ENCODE results near the gene AMIGO1. TPM values are rescaled to one million over a fixed set of nuclear protein-coding genes. Genes with fewer than 3 reads are reported as not detected.

AMIGO1 gene
- total RNA-seq, 2 donors from 2014 or later = 0.97 to 1.3 TPM

Other genes starting within 250 kb of the AMIGO1 start
- gene PSRC1, start 226.6 kb downstream of the AMIGO1 start, total RNA-seq = 10 to 100 TPM; 20.5 to 23.9 TPM
- gene MYBPHL, start 202.7 kb downstream of the AMIGO1 start, total RNA-seq = not detected
- 1 to 10 TPM; 1.5 to 1.8 TPM for gene SORT1, start 111.8 kb downstream of the AMIGO1 start, total RNA-seq
- gene PSMA5, start 83.3 kb downstream of the AMIGO1 start, total RNA-seq = 100 to 1,000 TPM; 185 to 189 TPM
- gene SYPL2, start 43.2 kb downstream of the AMIGO1 start, total RNA-seq = under 1 TPM in 1 of 2 donors, not detected in 1; 0.09 TPM
- gene ATXN7L2, start 25.8 kb downstream of the AMIGO1 start, total RNA-seq = 10 to 100 TPM; 11.5 to 21.9 TPM
- gene CYB561D1, start 15.6 kb downstream of the AMIGO1 start, total RNA-seq = 10 to 100 TPM; 11.3 to 14.9 TPM
- under 1 TPM in 1 of 2 donors, not detected in 1; 0.57 TPM for gene GPR61, start 30.1 kb upstream of the AMIGO1 start, total RNA-seq
- 10 to 100 TPM in 1 of 2 donors, 1 to 10 TPM in 1; 8.9 to 10.1 TPM for gene GNAI3, start 38.9 kb upstream of the AMIGO1 start, total RNA-seq
- gene GNAT2, start 109.9 kb upstream of the AMIGO1 start, total RNA-seq = under 1 TPM in 1 of 2 donors, not detected in 1; 0.34 TPM
- 100 to 1,000 TPM in 1 of 2 donors, 10 to 100 TPM in 1; 91.5 to 113 TPM for gene AMPD2, start 110.1 kb upstream of the AMIGO1 start, total RNA-seq
- gene GSTM4, start 146.4 kb upstream of the AMIGO1 start, total RNA-seq = 10 to 100 TPM; 22.0 to 23.8 TPM
- gene GSTM2, start 158.3 kb upstream of the AMIGO1 start, total RNA-seq = 10 to 100 TPM; 13.6 to 41.7 TPM
- gene GSTM1, start 178.1 kb upstream of the AMIGO1 start, total RNA-seq = 100 to 1,000 TPM in 1 of 2 donors, not detected in 1; 129 TPM
- under 1 TPM in 1 of 2 donors, not detected in 1; 0.89 TPM for gene GSTM5, start 202.5 kb upstream of the AMIGO1 start, total RNA-seq
- gene GSTM3, start 231.3 kb upstream of the AMIGO1 start, total RNA-seq = 10 to 100 TPM; 39.0 to 41.1 TPM

Measured in activated naive CD4-positive, alpha-beta T cell treated with anti-CD3 and anti-CD28 coated beads, Interleukin-2, amount 50 U/mL, for 72 hours (primary cell).